DMS53 treated with DMSO at 0.1 percent for 48 hours (cell line): ENCODE results near the gene MTSS2.
"Not testable (repeated sequence)": the region's sequence is repeated elsewhere in the genome, so short reads cannot be mapped to it uniquely, and the experiment has no call there.

Source experiments
- DNase-seq: peaks from one replicate; lab custom pipeline; 2025; ENCODE audit not compliant: unreplicated experiment; lab: John Stamatoyannopoulos, UW

The MTSS2 gene

DNA sequence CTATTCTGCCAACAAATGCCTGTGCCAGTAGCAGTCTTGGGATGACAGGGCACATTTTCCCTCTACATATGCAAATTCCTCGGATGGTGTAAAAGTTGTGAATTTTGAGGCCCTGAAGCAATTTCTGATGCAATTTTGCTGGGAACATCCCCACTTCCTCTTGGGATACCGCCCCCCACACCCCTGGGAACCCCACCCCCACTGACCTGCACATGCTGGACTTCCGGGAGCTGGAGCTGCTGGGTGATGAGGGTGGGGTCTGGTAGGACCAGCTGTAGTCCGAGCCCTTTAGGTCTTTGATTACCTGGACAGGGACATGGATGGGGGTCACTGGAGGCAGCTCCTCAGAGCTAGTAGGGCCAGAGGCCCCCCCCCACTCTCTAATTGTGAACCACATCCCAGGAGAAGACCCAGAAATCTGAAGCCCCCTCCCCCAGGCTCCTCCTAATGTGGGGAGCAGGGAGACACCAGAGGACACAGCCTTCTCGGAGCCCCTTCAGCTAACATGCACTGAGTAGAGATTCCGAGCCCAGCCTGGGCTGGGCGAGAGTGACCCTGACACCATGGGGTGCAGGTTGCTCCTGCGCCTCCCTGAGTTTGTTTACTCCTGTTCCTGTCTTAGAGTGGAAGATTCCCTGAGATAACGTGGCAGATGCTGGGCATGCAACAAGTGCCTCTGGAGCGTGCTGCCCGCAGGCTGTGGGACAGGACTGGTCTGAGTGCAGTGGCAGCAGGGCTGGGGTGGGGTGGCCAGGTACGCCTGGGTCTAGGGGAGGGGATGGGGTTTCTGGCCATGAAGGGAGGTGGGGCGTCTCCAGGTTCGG is 9.0 kb downstream of the MTSS2 start:
- DNase-seq = no peak

DNA sequence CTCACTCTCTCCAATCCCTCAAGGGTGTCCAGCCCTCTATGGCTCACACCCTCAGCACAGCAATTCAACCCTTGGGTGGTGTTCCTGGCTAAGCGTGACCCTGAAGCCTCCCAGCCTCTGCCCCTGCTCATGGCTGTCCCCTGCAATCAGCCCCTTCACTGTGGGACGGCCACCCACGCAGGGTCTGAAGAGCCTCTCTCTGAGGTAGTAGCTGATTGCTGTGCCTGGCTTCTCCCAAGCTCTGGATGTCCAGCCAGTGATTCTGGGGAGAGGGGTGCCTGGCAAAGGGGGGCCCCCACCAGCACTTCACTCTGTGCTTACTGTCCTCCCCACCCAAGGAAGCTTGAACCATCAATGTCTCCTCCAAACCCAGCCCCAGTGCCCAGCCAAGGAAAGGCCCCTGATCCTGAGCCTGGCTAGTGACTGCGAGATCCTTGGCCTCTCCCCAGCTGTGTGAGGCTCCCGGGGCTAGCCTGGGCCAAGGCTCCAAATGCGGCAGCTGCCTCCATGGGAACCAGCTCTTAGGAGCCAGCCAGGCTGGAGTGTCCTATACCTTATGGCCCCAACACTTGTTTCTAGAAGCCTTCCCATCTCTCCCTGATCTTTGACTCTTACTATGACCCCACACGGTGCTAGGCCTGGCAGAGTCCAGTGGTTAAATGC is 9.9 kb downstream of the MTSS2 start:
- DNase-seq = no peak

DNA sequence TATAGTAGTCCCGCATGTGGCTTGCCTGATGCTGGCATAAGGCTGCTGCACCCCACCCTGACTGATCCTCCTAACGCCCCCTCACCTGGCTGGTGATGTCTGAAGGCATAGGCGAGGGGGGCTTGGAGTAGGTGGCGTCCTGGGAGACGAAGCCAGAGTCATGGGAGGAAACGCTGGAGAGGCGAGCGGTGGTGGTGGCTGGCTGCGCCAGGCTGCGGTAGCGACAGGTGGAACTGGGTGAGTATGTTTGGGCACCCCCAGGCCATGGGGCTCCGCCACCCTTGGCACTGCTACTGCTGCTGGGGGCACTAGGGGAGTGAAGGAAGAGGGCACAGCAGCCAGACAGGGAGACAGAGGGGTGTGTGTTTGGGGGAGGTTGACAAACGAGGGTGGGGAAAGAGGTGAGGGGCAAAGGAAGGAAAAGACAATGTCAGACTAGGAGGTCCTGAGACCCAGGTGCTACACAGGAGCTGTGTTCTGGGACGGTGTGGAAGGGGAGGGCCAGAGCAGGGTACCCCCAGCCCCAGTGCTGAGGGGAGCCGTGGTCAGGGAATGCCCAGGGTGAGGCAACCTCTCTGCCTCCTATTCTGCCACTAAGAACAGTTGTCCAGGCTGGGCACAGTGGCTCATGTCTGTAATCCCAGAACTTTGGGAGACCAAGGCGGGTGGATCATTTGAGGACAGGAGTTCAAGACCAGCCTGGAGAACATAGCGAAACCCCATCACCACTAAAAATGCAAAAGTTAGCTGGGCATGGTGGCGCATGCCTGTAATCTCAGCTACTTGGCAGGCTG is 11.4 kb downstream of the MTSS2 start:
- no peak for DNase-seq

DNA sequence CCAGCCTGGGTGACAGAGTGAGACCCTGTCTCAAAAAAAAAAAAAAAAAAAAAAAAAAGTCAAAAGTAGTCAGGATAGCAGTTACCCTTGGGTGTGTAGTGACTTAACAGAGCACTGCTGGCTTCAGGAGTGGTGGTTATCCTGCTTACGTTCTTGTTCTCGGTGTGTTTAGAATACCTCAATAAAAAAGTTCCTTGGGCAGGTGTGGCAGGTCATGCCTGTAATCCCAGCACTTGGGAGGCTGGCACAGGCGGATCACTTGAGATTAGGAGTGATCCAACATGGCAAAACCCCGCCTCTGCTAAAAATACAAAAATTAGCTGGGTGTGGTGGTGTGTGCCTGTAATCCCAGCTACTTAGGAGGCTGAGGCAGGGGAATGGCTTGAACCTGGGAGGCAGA is 14.9 kb downstream of the MTSS2 start:
- not testable (repeated sequence) for DNase-seq

DNA sequence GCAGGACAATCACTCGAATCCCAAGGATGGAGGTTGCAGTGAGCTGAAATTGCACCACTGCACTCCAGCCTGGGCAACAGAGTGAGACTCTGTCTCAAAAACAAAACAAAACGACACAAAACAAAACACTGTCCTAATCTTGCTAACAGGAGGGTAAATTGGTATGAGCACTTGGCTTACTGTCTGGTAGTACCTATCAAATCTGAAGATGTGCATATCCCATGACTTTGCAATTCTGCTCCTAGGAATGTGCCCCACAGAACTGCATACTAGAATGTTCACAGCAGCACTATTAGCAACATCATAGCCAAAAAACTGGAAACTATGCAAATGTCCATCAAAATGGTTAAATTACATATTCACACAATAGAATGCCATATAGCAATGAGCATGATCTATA is 15.7 kb downstream of the MTSS2 start:
- no peak for DNase-seq

DNA sequence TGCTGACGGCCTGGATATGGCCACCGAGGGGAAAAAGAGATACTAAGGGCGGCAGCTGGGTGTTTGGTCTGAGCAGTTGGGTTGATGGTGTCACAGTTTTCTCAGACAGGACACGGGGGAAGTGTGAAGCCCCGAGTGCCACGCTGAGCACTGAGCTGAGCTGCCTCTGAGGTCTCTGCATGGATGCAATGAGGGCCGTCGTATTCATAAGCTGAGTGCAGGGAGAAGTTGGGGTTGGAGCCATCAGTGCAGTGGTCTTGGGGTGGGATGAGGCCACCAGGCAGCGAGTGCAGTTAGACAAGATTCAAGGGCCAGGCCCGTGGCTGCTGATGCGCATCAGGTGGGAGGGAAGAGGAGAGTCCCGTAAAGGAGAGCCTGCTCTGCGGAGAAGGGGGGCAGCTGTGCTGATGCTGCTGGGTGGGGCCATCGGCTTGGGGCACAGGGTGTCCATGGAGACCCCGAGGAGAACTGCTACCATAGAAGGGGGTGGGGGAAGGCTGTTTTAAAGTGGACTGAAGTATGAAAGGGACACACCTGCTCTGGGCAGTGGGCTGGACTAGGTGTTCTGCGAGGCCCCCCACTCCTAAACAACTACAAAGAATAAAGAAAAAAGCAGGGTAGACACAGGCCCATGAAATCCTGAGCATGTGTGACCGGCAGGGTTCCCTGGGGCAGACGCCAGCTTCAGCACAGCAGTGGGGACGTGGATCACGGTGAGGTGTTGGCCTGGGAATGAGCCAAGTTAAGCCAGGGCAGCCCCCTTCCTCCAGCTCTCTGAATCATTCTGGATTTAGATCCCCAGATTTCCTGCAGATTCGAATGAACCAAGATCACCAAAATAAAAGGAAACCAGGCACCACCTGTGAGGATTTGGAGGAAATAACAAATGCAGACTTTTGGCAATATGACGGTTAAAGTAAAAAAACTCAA is 19.8 kb downstream of the MTSS2 start:
- no peak for DNase-seq

DNA sequence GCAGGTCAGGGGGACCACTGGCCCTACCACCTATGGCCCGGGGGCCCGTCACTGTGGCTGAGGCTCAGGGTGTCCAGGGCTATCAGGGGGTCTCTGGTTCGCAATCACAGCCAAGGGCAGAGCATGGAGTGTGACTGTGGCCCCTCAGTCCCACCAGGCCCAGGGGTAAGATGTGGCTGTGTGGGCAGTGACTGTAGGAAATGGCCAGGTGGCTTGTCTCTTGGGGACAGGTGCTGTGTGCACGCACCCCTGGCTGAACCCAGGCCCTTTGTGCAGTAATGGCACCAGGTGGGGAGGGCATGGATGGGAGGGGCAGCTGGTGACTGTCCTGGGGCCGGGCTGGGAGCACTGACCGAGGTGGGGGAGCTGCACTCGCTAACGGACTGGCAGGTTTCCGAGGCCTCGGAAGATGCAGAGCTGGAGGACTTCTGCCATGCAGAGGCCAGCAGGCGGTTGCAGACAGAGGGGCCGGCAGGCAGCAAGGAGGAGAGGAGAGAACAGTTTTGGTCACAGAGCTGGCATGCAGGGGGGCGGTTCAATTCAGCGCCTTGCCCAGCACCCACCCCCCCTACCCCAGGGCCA is 20.6 kb downstream of the MTSS2 start:
- no peak for DNase-seq

DNA sequence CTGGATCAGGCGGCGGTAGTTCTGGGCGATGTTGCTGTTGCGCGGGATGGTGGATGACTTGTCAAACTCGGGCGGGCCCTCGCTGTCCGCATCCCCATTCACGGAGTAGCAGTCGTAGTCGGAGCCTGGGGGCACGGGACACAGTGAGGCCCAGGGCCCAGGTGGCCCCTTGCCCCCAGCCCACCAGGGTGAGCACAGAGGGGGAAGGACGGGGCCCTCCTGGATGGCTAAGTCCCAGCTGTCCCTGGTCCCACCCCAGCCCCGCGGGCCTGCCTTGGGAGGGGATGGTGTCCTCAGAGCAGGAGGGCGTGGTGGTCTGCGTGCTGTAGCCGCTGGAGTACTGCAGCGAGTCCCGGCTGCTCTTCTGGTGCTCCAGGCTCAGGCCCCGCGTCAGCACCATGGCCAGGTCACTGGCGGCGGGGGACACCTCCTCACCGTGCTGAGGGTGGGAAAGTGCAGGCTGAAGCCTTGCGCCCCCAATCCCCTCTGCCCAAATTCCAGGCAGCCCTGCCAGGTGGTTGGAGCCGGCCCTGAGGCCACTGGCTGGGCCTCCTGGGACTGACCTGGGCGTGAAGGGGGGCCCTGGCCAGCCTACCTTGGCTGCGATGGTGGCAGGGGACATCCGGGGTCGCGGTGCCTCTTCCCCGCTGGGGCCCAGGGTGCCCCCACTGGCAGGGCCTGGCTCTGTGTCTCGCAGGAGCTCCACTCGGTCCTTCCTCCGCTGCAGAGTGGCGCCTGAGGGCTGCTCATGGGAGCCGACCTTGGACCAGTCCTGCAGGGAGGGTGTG is 21.3 kb downstream of the MTSS2 start:
- DNase-seq = no peak

DNA sequence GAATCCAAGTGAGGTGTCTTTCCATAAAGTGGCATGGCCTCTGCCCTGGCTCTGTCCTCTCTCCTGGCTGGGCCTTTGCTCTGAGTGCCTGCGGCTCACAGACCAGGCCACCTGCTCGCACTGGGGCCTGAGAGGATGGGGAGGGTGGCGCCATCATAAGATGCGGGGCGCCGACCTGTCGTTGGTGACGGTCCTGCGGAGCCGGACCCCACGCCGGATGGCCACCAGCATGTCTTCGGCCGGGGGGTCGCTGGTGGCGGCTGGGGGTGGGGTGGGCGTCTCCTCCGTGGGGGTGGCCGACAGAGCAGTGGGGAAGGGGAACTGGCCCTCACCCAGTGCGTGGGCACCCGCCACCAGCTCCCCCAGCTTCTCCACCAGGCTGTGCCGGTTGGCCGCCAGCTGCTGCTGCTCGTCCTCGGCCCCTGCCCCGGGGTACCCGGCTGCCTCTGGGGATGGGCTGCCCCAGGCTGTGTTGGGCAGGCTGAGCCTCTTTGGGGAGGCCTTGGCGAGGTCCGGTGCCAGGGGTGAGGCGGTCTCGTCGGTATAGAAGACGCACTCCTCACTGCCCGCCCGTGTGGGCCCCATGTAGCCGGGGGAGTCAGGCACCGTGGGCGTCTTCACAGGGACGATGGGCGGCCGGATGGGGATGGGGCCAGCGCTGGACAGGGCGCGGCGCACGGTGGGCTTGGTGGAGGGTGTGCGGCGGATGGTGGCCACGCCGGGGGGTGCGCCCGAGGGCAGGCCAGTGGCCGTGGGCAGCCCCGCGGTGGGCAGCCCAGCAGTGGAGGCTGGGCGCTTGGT is 22.1 kb downstream of the MTSS2 start:
- DNase-seq = no peak

DNA sequence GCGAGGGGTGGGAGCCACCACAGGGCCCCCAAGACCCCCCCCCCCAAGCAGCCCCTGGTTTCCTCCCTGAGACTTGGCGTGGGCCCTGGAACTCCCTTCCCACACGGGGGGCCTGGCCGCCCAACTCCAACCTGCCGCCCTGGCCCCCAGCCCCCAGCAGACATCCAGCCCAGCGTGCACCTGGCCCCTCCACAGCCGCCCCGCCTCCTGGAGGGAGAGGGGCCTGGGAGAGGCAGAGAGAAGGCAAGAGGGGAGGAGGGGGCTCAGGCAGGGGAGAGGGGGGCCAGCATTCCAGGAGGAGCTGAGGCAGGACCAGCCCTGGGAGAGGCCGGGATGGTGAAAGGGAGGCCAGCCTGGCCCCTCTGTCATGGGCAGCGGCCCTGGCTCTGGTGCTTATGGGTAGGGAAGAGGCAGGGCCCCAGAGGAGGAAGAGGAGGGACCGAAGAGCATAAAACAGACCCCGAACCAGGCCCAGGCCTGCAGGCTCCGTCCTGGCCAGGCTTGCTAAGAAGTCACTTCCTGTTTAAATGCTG is 22.8 kb downstream of the MTSS2 start:
- DNase-seq = no peak

DNA sequence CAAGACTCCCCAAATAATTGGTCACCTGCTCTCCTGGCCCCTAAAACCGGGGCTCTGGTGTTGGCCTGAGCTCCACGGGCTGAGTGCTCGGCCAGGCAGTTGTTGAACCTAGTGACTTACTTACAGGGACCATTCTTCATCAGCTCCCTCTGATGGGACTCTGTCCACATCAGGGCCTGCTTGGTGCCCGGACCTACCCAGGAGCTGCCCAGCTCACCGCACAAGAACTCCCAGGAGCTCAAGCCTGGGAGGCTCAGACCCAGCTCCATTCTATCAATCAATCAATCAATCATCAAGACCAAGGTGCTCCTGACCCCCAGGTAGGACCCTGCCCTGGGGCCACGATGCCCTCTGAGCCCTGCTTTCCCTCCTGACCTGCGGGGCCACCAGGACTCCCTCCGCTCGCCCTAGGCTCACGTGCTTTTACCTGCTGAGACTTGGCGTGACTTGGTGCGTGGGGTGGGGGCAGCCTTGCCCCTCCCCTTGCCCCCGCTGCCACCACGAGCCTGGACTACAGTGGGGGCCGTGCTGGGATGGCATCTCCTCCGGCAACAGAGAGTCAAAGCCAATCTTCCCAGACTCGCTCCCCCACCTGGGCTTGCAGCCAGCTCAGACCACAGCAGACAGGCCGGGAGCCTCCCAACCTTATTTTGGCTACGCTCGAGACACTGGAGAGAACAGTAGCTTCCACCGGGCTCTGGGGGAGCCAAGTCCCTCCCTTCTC is 23.8 kb downstream of the MTSS2 start:
- no peak for DNase-seq

DNA sequence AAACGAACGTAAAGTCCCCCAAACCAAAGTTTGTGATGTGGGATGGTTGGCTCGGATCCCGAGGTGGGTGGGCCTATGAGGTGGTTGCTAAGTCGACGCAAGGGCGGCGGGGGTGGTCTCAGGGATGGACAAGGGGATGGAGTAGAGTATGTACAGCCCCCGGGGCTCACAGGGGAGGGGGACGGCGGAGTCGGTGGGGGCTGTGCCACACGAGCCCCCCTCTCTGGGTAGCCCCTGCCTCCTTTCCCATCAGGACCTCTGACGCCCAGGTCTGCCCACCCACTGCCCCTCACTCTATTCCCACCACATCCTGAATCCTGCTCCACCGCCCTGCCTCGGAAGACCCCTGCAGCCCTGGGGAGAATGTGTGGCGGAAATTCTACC is 24.3 kb downstream of the MTSS2 start:
- no peak for DNase-seq

DNA sequence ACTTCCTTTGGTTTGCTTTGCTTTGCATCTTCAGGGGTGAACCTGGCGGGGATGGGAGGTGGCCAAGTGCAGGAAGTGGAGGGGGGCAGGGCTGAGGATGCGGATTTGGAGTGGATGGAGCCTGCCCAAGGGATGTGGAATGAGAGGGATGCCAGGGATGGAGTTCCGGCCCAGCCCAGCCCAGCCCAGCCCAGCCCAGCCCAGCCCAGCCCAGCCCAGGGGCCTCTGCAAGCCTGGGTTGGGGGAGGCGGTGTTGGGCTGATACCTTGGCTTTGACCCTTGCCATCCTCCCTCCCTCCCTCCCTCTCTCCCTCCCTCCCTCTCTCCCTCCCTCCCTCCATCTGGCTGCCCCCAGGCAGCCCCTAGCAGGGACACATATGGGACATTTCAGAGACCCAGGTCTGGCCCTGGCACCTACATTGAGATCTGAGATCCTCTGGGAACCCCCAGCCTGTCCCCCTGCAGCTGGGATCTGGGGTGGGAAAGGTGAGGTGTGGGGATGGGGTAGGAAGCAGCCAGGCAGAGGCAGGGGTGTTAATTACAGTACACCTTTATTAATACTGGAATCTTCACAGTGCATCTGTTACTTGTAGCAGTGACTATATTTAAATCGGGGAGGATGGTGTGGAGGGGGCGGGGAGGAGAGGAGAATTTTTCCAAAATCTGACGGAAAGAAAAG is 25.0 kb downstream of the MTSS2 start:
- no peak for DNase-seq

DNA sequence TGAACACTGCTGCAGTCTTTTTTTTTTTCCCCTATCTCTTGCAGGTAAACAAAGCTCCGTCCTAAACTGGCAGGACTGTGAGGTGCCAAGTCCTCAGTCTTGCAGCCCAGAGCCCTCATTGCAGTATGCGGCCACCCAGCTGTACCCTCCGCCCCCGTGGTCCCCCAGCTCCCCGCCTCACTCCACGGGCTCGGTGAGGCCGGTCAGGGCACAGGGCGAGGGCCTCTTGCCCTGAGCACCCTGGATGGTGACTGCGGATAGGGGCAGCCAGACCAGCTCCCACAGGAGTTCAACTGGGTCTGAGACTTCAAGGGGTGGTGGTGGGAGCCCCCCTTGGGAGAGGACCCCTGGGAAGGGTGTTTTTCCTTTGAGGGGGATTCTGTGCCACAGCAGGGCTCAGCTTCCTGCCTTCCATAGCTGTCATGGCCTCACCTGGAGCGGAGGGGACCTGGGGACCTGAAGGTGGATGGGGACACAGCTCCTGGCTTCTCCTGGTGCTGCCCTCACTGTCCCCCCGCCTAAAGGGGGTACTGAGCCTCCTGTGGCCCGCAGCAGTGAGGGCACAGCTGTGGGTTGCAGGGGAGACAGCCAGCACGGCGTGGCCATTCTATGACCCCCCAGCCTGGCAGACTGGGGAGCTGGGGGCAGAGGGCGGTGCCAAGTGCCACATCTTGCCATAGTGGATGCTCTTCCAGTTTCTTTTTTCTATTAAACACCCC is 25.7 kb downstream of the MTSS2 start:
- DNase-seq = no peak

DNA sequence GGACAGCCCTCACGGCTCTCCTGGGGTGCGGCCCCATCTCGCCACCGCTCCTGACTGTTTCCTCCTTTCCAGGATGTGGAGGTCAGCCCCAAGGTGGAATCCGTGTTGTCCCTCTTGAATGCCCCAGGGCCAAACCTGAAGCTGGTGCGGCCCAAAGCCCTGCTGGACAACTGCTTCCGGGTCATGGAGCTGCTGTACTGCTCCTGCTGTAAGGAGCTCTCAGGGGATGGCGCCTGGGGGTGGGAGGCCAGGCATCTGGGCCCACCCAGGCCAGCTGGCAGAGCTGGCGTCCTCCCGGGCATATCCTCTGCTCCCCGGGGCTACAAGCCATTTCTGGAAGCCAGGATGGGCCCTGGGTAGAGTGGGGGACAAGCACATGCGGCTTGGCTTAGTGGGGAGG is 26.3 kb downstream of the MTSS2 start:
- DNase-seq = no peak

DNA sequence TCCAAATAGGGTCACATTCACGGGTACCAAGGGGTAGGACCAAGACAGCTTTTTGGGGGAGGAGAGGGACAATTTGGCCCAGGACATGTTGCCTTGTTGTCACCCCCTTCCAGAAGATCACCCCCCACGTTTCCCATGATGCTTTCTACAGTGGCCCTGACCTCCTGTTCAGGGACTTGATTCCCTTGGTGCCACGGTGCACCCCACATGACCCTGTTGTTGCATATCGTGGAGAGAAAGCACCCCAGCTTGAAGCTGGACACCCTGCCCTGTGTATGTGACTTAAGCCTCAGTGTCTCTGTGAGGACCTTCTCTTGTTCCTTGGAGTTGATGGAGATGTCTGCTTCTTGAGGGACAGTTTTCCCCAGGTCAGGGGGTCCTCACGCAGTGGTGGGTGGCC is 26.9 kb downstream of the MTSS2 start:
- DNase-seq = no peak

DNA sequence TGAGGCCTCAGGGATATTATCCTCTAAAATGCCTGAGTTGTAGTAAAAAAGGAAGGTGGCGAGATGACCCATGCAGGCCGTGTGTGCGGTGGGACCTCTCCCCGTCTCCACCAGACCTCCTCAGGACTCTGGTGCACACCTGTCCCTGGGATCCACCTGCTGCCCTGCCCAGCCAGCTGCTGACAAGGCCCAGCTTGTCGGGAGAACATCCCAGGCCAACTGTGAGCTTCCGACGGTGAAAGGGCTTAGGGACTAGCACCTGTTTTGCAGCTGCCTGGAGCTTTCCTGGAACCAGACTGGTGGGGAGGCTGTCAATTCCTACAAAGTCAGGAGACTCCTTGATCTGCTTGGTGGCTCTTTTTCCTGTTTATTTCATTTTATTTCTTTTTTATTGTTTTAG is 27.9 kb downstream of the MTSS2 start:
- no peak for DNase-seq
